ENCODE data around the gene ASIC4. TPM values are rescaled to one million over a fixed set of nuclear protein-coding genes. Genes with fewer than 3 reads are reported as not detected.

The ASIC4 gene, protein sequence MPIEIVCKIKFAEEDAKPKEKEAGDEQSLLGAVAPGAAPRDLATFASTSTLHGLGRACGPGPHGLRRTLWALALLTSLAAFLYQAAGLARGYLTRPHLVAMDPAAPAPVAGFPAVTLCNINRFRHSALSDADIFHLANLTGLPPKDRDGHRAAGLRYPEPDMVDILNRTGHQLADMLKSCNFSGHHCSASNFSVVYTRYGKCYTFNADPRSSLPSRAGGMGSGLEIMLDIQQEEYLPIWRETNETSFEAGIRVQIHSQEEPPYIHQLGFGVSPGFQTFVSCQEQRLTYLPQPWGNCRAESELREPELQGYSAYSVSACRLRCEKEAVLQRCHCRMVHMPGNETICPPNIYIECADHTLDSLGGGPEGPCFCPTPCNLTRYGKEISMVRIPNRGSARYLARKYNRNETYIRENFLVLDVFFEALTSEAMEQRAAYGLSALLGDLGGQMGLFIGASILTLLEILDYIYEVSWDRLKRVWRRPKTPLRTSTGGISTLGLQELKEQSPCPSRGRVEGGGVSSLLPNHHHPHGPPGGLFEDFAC
- not detected in 2 replicates for total RNA-seq (2014; rRNA removed; shearing (Covaris generic))

DNA sequence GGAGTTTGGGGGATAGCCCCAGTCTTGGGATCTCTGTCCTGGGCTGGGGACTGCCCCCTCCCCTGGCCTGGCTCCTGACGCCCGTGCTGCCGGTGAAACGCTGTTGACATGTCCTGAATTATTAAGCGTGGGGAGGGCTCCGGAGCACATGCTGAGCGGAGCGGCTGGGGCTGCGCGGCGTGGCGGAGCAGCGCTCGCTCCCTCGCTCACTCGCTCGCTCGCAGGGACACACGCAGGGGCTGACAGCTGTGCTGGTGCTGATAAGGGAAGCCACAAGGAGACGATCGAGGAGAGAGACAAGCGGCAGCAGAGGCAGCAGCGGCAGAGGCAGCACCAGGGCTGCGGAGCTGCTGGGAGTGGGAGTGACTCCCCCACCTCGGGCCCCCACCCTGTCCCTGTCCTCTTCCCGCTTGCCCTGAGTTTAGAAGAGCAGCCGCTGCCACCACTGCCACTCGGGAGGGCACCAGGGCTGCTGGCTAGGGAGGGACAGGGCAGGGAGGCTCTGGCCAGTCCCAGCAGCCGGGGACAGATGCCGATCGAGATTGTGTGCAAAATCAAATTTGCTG is at the start of gene ASIC4:
Gene ASIC4, plus strand, starts transcription at position 287 of the 566 bp plus-strand sequence. Its CDS starts 243 bp downstream, at position 530.
- DNase-seq (ENCODE audit: low spot score): no peak

DNA sequence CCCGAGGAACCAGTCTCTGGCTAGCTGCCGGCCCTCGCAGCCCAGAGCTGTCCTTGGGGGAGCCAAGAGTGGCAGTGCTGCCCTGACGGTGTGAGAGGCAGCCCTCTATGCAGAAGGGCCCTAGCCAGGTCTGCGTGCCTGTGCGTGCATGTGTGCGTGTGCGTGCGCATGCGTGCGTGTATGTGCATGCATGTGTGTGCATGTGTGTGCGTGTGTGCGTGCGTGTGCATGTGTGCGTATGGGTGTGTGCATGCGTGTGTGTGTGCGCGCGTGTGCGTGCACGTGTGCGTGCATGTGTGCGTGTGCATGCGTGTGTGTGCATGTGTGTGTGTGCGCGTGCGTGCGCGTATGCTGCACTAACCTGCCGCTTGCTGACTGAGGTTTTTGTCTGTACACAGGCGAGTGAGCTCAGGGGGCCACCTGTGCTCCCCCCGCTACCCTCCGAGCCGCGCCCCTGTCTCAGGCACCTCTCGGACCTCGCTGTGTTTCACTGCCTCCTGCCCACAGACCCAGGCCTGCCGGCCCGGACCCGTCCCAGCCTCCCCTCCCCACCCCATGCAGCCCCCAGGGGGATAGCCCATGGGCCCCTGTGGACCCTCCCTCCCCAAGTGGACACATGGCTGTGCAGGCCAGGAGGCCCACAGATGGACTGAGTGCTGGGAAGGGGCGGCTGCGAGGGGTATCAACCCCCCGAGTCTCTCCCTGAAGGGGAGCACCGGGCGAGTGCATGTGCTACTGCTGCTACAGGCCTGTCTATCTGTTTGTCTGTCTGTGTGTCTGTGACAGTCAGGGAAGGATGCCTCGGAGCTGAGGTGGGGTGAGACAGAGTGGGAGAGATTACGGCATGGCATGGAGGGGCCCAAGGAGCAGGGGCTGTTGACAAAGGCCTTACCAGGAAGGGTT is 48.4 kb upstream of the ASIC4 start:
- no peak for DNase-seq (ENCODE audit: low spot score)

DNA sequence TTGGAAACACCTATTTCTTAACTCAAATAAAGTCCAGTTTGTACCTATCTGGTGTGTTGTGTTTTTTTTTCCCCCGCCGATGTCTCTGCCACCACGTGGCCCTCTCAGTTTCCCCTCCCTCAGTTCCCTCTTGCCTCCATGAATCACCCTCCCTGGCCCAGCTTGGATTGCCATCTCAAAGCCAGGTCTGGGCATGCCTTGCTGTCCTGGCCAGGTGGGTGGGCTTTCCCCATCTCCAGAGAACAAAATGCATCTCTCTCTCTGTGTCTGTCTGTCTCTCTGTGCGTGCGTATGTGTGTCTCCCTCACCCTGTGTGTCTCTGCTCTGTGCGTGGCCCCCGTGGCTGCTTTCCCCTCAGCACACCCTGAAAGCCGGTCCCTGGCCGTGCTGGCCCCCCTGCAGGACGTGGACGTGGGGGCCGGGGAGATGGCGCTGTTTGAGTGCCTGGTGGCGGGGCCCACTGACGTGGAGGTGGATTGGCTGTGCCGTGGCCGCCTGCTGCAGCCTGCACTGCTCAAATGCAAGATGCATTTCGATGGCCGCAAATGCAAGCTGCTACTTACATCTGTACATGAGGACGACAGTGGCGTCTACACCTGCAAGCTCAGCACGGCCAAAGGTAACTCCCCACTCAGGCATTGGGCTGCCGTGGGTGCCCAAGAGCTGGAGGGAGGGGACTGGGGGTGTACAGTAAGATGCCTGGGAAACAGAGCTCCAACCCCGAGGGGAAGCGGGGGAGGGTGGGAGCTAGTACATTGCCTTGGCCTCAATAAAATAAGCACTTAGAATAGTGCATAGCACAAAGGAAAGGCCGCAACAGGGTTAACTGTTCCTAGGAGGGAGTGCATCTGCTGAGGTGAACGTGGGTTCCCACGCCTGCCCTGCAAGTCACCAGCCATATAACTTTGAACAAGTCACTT is 47.2 kb upstream of the ASIC4 start:
- no peak for DNase-seq (ENCODE audit: low spot score)

DNA sequence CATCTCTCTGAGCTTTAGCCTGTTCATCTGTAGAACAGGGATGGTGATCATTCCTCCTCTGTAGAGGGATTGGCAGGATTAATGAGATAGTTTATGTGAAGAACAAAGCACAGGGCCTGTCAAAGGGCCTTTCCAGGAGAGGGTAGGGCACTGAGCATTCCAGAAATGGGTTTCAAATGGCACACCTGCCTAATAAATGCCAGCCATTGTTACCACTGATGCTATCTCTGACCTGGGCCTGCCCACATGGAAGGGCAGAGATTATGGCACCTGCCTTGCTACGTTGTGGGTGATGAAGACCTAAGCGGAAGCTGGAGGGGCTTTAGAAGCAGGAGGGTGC is 46.6 kb upstream of the ASIC4 start:
- DNase-seq (ENCODE audit: low spot score): no peak

DNA sequence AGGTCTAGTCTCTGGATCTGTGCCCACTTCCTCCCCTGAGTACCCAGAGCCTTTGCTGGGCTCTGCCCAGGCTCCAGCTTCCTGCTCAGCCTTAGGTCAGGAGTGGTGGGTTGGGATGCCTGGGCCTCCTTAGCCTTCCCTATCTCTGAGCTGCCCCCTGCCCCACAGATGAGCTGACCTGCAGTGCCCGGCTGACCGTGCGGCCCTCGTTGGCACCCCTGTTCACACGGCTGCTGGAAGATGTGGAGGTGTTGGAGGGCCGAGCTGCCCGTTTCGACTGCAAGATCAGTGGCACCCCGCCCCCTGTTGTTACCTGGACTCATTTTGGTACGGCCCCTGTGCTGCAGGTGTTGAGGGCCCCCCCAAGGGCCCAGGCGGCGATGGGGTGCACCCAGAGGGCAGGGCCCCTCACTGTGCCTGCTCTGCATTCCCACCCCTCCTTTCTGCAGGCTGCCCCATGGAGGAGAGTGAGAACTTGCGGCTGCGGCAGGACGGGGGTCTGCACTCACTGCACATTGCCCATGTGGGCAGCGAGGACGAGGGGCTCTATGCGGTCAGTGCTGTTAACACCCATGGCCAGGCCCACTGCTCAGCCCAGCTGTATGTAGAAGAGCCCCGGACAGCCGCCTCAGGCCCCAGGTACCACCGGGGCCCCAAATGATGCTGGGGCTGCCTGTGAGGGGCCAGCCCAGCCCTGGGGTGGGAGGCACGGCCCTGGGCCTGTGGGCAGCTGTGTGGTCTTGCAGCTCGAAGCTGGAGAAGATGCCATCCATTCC is 45.7 kb upstream of the ASIC4 start:
- DNase-seq (ENCODE audit: low spot score): no peak

DNA sequence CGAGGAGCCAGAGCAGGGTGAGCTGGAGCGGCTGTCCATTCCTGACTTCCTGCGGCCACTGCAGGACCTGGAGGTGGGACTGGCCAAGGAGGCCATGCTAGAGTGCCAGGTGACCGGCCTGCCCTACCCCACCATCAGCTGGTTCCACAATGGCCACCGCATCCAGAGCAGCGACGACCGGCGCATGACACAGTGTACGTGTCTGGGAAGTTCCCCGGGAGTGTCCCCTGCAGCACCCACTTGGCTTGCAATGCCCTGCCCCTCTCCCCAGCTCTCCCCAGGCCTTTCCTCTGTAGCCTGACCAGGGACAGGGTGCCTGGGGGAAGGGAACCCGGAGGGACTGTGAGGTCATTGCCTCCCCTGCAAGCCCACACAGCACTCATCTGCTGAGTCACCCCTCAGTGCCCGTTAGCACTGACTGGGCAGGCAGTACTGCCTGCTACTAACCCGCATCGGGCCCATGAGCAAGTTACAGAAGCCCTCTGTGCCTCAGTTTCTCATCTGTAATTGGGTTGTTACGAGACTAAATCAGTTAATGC is 45.0 kb upstream of the ASIC4 start:
- peak; percentile 47 for DNase-seq (ENCODE audit: low spot score)

DNA sequence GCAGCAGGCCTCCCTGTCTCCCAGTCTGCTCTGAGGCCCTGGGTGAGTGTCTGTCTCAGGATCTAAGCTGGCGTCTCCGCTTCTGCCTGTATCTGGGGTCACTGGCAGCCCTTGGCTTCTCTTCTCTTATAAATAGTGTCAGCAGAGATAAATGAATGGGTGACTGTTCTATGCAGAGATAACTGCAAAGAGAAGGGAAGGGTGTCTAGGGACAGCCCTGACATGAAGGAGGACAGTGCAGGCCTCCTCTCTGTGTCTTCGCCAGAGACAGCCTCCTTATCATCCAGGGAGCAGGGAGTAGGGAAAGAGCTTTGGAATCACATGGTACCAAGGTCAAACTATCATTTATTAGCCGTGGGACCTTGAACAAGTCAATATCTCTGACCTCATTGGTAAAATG is 43.9 kb upstream of the ASIC4 start:
- DNase-seq (ENCODE audit: low spot score): no peak

- no peak for DNase-seq (ENCODE audit: low spot score)
Observed at GRCh38 chr2:219471476-219472371, 42.6 kb upstream of the ASIC4 start.

- DNase-seq (ENCODE audit: low spot score): no peak
Observed at GRCh38 chr2:219472629-219473187, 41.6 kb upstream of the ASIC4 start.

DNA sequence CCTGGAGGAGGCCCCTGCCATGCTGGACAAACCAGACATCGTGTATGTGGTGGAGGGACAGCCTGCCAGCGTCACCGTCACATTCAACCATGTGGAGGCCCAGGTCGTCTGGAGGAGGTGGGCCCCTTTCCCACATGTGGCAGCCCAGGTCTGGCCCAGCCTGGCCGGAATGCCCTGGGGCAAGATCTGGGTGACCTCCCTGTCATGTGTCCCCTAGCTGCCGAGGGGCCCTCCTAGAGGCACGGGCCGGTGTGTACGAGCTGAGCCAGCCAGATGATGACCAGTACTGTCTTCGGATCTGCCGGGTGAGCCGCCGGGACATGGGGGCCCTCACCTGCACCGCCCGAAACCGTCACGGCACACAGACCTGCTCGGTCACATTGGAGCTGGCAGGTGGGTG is 40.8 kb upstream of the ASIC4 start:
- DNase-seq (ENCODE audit: low spot score): no peak

DNA sequence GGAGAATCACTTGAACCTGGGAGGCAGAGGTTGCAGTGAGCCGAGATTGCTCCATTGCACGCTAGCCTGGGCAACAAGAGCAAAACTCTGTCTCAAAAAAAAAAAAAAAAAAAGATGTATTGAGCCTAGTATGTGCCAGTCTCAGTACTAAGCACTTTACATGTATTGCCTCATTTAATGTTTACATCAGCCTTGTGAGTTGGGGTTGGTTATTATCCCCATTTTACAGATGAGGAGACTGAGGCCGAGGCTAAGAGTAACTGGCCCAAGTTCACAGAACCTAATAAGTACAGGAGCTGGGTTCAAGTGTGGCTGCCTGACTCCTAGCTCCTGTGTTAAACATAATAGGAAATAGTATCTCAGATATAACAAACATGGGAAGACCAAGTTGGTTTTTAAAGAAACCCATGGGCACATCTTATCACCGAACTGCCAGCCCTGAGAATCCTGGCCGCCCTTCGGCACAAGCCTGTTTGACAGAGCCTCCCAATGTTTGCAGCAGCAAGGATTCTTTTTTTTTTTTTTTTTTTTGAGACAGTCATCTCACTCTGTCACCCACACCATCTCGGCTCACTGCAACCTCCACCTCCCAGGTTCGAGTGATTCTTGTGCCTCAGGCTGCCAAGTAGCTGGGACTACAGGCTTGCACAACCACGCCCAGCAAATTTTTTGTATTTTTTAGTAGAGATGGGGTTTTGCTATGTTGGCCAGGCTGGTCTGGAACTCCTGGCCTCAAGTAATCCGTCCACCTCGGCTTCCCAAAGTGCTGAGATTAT is 39.8 kb upstream of the ASIC4 start:
- DNase-seq (ENCODE audit: low spot score): no peak

DNA sequence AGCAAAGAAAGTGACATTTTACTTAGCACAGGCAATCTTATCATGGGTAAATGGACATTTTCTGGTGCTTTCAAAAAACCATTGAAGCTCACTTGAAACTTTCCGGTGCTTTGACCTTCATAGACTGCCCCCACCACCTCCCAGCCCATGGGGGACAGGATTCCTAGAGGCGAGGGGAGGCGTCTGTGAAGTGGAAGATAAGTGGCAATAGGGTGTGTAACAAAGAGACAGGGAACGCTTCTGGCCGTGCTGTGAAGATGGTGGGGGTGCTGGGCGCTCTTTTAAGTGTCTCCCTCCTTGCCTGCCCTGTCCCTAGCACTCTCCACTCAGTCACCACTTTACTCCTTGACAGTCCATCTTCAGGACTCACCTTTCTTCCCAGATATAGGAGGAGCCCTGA is 39.0 kb upstream of the ASIC4 start:
- DNase-seq (ENCODE audit: low spot score): no peak

DNA sequence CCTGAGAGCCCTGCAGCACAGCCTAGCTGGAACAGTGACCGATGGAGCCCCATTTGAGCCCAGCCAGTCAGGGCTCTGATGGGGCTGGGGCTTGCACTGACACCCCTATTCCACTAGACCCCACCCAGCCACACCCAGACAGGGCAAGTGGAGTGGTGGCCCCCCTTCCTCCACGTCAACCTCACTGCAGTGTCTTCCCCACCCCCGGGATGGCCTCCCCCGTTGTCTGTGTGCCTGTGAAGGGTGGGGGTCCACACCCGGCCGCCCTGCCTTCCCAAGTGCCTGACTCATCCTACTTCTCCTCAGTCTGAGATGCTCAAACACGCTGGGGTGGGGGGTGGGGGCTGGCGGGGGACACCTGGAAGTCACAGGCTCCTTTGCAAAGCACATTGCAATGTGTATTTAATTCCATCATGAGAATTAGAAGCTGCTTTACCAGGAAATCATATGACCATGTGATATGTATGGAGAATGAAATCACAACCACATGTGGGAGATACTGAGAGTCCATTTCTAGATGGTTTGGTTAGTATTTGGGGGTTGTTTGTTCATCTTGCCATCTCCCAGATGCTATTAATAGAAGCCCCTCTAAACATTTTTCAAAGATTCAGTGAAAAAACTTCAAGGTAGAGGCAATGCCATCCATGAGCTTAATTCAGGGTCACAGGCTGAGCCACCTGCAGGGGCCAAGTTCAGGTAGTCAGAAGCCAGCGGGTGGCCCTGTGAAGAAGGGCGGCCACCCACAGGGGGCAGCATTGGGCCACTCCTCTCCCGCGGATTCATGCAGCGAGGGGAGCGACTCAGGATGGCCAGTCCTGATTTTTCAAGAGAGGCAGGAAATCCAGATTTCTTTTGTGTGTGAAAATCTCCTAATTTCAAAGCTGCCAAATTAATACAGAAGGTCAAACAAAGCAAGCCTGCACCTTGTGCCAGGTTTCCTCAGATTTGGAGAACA is 38.3 kb upstream of the ASIC4 start:
- DNase-seq (ENCODE audit: low spot score): peak; percentile 32

GRCh38 chr2:219476652-219477151 is 37.6 kb upstream of the ASIC4 start:
- no peak for DNase-seq (ENCODE audit: low spot score)

DNA sequence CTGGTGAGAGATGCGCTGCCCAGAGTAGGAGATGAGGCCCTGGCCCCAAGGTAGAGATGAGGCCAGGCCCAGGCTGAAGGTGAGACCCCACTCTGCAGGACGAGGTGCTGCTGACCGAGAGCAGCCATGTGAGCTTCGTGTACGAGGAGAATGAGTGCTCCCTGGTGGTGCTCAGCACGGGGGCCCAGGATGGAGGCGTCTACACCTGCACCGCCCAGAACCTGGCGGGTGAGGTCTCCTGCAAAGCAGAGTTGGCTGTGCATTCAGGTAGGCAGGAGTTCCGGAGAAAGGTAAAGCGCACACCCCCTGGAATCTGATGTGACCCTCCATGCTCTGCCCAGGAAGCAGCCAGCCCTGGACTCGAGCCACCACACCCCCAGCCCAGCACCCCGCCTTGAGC is 37.1 kb upstream of the ASIC4 start:
- no peak for DNase-seq (ENCODE audit: low spot score)

DNA sequence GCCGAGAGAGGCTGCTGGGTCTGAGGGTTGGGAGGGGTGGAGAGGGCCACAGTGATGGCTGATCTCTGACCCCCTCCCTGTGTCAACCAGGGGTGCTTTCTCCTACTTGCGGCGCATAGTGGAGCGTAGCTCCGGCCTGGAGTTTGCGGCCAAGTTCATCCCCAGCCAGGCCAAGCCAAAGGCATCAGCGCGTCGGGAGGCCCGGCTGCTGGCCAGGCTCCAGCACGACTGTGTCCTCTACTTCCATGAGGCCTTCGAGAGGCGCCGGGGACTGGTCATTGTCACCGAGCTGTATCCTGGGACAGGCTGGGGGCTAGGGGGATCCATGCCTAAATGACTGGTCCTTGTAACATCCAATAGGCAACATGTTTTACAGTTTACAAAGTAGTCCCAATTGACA is 36.5 kb upstream of the ASIC4 start:
- DNase-seq (ENCODE audit: low spot score): no peak

DNA sequence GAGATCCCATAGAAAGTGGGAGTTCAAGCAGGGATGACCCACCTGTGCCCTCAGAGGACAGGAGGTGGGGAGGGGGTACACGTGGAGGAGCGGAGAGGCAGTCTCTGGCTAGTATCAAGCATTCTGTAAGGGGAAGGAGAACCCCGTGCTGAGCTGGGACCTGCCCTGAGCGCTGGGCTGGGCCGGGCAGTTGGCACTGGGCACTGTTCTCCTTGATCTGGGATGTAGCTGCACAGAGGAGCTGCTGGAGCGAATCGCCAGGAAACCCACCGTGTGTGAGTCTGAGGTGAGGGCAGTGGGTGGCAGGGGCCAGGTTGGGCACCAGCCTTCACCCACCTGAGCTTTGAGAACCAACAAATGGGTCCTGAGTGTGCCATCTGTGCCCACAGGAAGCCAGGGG is 35.4 kb upstream of the ASIC4 start:
- no peak for DNase-seq (ENCODE audit: low spot score)

All from H4 (cell line).